IPS-15b (cell line): ENCODE data around the gene UTP20.

ENCODE experiments used
- H3K27me3 ChIP-seq: one replicate; pipeline ENCODE4 v1.6.1; 2013; ENCODE audit warnings: low read length; ENCODE audit not compliant: control insufficient read depth, insufficient read depth
- H3K36me3 ChIP-seq: one replicate; pipeline ENCODE4 v1.6.1; 2013; ENCODE audit warnings: low read length; ENCODE audit not compliant: control insufficient read depth, insufficient read depth
- H3K4me1 ChIP-seq: one replicate; pipeline ENCODE4 v1.6.1; 2013; ENCODE audit warnings: mild to moderate bottlenecking, low read length; ENCODE audit not compliant: control insufficient read depth, insufficient read depth
- H3K4me3 ChIP-seq: one replicate; pipeline ENCODE4 v1.5.1; 2013; ENCODE audit warnings: low read depth, low read length
- H3K9ac ChIP-seq: one replicate; pipeline ENCODE4 v1.6.1; 2013; ENCODE audit warnings: low read depth, mild to moderate bottlenecking, low read length
- H3K9me3 ChIP-seq: one replicate; pipeline ENCODE4 v1.6.1; 2013; ENCODE audit warnings: mild to moderate bottlenecking, low read length; ENCODE audit not compliant: control insufficient read depth, insufficient read depth

The UTP20 gene

DNA sequence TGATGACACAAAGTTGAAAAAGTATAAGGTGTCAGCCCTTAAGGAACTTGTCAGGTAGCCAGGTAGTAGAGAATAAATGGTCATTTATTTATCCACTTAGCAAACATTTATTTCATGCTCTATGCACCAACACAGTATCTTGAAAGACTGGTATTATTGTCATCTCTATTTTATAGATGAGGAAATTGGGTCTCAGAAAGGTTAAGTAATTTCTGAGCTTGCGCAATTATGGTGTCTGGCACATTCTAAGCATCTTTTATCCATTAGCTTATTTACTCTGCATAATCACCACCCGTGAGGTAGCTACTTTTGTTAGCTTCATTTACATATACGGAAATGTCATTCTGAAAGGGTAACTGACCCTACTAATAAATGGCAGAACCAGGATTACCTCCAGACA lies 2.5 kb upstream of the UTP20 start:
- no peaks in the 10 kb centered on the region for H3K27me3 ChIP-seq
- no peaks in the 10 kb centered on the region for H3K36me3 ChIP-seq
- H3K4me1 ChIP-seq: no peaks in the 10 kb centered on the region
- H3K9me3 ChIP-seq: no peaks in the 10 kb centered on the region
- H3K4me3 ChIP-seq: no peak overlapping the region
- no peak overlapping the region for H3K9ac ChIP-seq

DNA sequence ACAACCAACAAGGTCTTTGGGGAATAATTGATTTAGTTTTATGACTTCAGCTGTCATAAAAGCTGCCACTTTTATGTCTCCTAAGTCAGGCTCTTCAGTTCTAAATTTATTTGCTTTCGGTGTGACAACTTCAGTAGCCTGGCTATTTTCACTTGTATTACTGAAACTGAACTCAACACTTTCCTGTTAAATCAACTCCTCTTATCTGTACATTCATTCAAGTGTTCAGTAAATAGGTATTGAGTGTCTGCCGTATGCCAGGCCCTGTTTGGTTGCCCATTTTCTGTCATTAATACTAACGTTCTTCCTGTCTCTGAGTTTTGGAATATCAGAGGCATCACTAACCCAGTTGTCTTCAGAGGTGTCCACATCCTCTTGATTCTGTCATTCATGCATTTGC lies 7.5 kb downstream of the UTP20 start:
- Histone ChIP-seq H3K4me1 (no peaks in the 10 kb centered on the region), H3K9me3 (no peaks in the 10 kb centered on the region), H3K36me3 (peaks cover 6% of the 10 kb centered on the region), H3K27me3 (no peaks in the 10 kb centered on the region), H3K9ac (no peak overlapping the region), H3K4me3 (no peak overlapping the region)

GRCh38 chr12:101297661-101298060 lies 17.8 kb downstream of the UTP20 start:
- Histone ChIP-seq H3K36me3 (no peaks in the 10 kb centered on the region), H3K9ac (no peak overlapping the region), H3K27me3 (no peaks in the 10 kb centered on the region), H3K4me3 (no peak overlapping the region), H3K4me1 (no peaks in the 10 kb centered on the region), H3K9me3 (no peaks in the 10 kb centered on the region)

GRCh38 chr12:101298426-101298825 lies 18.5 kb downstream of the UTP20 start:
- no peaks in the 10 kb centered on the region for H3K4me1 ChIP-seq
- no peak overlapping the region for H3K4me3 ChIP-seq
- no peaks in the 10 kb centered on the region for H3K27me3 ChIP-seq
- H3K9ac ChIP-seq: no peak overlapping the region
- H3K9me3 ChIP-seq: no peaks in the 10 kb centered on the region
- H3K36me3 ChIP-seq: no peaks in the 10 kb centered on the region

GRCh38 chr12:101299346-101299745 lies 19.4 kb downstream of the UTP20 start:
- Histone ChIP-seq H3K9me3 (no peaks in the 10 kb centered on the region), H3K27me3 (no peaks in the 10 kb centered on the region), H3K9ac (no peak overlapping the region), H3K4me3 (no peak overlapping the region), H3K4me1 (no peaks in the 10 kb centered on the region), H3K36me3 (no peaks in the 10 kb centered on the region)

DNA sequence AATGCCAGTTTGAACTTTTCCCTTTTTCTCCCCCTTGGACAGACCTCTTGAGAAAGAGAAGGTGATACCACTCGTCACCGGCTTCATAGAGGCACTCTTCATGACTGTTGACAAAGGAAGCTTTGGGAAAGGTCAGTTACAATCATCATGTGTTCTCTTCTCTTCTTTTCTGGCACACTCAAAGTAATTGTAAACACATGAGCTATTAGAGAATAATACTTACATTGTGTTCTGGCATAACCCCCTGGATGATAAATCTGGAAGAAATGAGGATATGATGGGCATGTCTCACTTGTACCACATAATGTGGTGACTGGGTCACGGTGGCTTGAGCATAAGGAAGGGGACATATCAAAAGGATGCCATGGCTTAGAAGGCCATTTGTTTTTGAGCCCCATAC lies 20.0 kb downstream of the UTP20 start:
- Histone ChIP-seq H3K9ac (no peak overlapping the region), H3K4me1 (no peaks in the 10 kb centered on the region), H3K27me3 (no peaks in the 10 kb centered on the region), H3K4me3 (no peak overlapping the region), H3K36me3 (no peaks in the 10 kb centered on the region), H3K9me3 (no peaks in the 10 kb centered on the region)

- Histone ChIP-seq H3K27me3 (no peaks in the 10 kb centered on the region), H3K4me3 (no peak overlapping the region), H3K4me1 (no peaks in the 10 kb centered on the region), H3K9ac (no peak overlapping the region), H3K9me3 (no peaks in the 10 kb centered on the region), H3K36me3 (peaks cover 3% of the 10 kb centered on the region)
Observed at GRCh38 chr12:101302741-101303140, 22.8 kb downstream of the UTP20 start.

- Histone ChIP-seq H3K4me1 (no peaks in the 10 kb centered on the region), H3K27me3 (no peaks in the 10 kb centered on the region), H3K9ac (no peak overlapping the region), H3K4me3 (no peak overlapping the region), H3K9me3 (no peaks in the 10 kb centered on the region), H3K36me3 (peaks cover 3% of the 10 kb centered on the region)
Observed at GRCh38 chr12:101305226-101305779, 25.4 kb downstream of the UTP20 start.

DNA sequence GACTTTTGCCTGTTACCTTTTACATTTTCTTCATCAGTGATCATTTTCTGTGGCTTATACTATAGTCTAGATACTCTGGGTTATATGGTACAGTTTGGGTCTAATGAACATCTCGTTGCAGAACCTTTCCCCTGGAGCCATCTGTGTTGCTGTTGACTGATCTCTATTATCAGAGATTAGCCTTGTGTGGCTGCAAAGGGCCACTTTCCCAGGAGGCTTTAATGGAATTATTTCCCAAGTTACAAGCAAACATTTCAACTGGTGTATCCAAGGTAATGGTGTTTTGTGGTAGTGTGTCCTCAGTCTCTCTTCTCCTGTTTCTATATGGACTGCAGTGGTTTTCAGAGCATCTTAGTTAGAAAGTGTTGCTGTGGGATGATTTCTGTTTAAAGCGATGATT lies 25.9 kb downstream of the UTP20 start:
- H3K4me1 ChIP-seq: no peaks in the 10 kb centered on the region

GRCh38 chr12:101322480-101322879 lies 42.6 kb downstream of the UTP20 start:
- no peaks in the 10 kb centered on the region for H3K4me1 ChIP-seq
- no peaks in the 10 kb centered on the region for H3K27me3 ChIP-seq
- H3K9me3 ChIP-seq: no peaks in the 10 kb centered on the region
- H3K9ac ChIP-seq: no peak overlapping the region
- peaks cover 13% of the 10 kb centered on the region for H3K36me3 ChIP-seq
- H3K4me3 ChIP-seq: no peak overlapping the region

More for the DNA sequence above, 25.9 kb downstream of the UTP20 start:
- Histone ChIP-seq H3K4me3 (no peak overlapping the region), H3K9ac (no peak overlapping the region), H3K36me3 (peaks cover 3% of the 10 kb centered on the region), H3K9me3 (no peaks in the 10 kb centered on the region), H3K27me3 (no peaks in the 10 kb centered on the region)

- no peaks in the 10 kb centered on the region for H3K27me3 ChIP-seq
- H3K4me3 ChIP-seq: no peak overlapping the region
- H3K4me1 ChIP-seq: no peaks in the 10 kb centered on the region
- no peak overlapping the region for H3K9ac ChIP-seq
- H3K9me3 ChIP-seq: no peaks in the 10 kb centered on the region
- H3K36me3 ChIP-seq: peaks cover 13% of the 10 kb centered on the region
Observed at GRCh38 chr12:101323255-101323654, 43.4 kb downstream of the UTP20 start.

DNA sequence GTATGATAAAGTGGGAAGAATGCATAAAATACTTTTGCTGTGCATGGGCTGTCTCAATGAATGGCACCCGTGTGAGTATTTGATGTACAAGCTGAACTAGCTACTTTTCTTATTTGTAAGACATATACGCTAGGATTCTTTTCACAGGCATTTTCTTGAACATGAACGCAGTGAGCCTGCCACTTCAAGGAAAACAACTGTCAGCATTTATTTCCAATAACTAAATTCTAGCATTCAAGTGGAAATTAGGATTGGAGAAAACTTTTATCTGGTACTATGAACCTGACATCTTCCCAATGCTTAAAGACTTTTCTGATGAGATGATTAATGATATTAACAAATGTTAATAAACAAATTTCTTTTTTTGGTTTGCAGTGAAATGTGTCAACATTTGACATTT lies 45.7 kb downstream of the UTP20 start:
- H3K4me1 ChIP-seq: no peaks in the 10 kb centered on the region
- no peaks in the 10 kb centered on the region for H3K27me3 ChIP-seq
- no peak overlapping the region for H3K4me3 ChIP-seq
- no peak overlapping the region for H3K9ac ChIP-seq
- H3K36me3 ChIP-seq: peaks cover 14% of the 10 kb centered on the region
- no peaks in the 10 kb centered on the region for H3K9me3 ChIP-seq
